ENCODE measurements around the gene UFL1.
A peak's percentile ranks its signal among the peaks of the same experiment; 100 is the strongest.
"Not testable (repeated sequence)": the region's sequence is repeated elsewhere in the genome, so short reads cannot be mapped to it uniquely, and the experiment has no call there.

The UFL1 gene

DNA sequence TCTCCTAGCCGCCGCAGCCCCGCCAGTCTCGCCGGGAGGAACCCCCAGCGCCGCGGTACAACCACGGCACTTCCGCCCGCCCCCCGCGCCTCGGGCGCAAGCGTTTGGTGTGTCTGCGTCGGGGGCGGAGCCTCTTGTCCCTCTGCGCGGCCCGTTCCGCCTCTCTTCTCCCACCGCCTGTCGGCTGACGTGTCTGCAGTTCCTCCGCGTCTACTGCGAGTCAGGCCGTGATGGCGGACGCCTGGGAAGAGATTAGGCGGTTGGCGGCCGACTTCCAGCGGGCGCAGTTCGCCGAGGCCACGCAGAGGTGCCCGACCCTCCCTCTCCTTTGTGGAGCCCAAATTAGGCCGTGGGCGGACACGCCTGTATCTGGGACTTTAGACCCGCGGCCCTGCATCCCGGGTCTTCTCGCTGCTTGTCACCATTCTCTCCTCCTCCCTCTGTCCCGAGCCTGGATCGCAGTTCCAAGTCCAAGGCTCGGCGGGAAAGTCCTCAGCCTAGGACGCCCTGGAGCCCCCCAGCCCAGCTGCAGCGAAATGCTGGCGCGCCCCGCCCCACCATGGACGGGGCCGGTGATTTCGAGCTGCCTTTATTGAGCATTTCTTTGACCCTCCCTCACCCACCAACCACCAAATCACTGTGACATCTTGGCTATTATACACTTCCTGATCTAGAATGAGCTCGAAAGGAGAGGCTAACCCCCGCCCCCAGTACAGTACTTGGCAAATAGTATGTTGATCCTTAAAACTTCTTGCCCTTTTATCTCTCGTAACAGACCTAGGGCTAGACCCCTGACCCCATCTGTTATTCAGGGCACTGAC is at the start of gene UFL1:
Gene UFL1, plus strand, starts transcription at position 163 of the 821 bp plus-strand sequence. Its CDS starts 68 bp downstream, at position 231.
- DNase-seq, result peak; percentile 90

DNA sequence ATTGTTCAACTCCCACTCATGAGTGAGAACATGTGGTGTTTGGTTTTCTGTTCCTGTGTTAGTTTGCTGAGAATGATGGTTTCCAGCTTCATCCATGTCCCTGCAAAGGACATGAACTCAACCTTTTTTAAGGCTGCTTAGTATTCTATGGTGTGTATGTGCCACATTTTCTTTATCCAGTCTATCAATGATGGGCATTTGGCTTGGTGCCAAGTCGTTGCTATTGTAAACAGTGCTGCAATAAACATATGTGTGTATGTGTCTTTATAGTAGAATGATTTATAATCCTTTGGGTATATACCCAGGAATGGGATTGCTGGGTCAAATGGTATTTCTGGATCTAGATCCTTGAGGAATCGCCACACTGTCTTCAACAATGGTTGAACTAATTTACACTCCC is 49.3 kb upstream of the UFL1 start:
- not testable (repeated sequence) for DNase-seq

DNA sequence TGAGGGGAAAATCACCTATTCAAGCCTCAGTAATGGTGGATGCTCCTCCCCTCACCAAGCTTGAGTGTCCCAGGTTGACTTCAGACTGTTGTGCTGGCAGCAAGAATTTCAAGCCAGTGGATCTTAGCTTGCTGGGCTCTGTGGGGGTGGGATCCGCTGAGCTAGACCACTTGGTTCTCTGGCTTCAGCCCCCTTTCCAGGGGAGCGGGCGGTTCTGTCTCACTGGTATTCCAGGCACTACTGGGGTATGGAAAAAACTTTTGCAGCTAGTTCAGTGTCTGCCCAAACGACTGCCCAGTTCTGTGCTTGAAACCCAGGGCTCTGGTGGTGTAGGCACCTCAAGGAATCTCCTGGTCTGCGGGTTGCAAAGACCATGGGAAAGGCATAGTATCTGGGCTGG is 42.9 kb upstream of the UFL1 start:
- no peak for DNase-seq

DNA sequence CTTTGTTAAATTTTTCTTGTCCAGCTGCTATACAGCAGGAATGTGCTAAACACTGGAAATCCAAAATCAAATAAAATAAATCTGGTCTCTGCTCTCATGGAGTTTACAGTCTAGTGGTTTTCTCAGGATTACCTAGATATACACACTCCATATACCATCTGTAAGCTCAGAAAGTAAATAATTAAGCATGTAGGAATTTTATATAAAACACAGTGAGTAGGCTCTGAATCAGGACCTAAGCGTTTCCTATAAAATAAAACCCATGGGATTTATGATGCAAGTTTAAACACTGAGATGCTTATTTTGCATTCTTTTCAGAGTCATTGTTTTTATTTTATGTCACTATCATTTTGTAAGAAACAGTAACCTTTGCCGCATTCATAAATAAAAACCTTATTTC is 29.7 kb upstream of the UFL1 start:
- no peak for DNase-seq

DNA sequence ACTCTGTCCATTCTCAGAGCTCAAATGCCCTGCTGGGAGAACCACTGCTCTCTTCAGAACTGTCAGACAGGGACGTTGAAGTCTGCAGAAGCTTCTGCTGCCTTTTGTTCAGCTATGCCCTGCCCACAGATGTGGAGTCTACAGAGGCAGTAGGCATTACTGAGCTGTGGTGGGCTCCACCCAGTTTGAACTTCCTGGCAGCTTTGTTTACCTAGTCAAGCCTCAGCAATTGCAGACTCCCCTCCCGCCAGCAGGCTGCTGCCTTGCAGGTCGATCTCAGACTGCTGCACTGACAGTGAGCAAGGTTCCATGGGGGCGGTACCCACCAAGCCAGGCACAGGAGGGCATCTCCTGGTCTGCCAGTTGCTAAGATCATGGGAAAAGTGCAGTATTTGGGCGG is 21.8 kb upstream of the UFL1 start:
- DNase-seq, result no peak

DNA sequence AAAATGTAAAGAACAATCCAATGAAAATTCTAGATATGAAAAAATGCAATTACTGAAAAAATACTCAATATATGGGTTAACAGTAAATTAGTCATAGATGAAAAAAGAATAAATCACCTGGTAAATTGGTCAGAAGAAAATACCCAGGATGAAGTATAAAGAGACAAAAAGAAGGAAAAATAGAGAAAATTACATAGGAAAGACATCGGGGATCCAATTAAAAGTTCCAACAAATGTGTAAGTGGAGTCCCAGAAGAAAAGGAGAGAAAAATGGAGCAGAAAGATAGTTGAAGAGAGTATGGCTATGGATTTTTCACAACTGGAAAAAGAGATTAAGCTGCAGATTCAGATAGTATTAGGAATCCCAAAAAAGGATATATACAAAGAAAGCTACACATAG is 18.7 kb upstream of the UFL1 start:
- no peak for DNase-seq

DNA sequence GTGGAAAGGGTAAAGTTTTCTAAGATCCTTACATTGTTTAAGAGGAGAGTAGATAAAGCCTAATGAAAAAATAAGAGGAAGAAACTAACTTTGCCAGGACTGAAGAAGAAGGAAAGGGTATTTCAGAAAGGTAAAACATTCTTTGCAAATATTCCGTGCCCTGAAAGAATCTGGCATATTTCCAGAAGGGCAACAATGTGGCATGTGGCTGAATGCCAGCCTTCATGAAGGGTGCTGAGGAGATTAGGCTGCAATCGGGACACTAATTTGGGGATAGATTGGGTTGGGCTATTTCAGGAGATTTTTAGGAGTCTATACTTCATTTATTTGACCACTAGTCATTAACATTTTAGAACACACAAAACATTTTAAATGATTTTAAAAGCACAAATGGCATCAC is 16.2 kb upstream of the UFL1 start:
- no peak for DNase-seq

DNA sequence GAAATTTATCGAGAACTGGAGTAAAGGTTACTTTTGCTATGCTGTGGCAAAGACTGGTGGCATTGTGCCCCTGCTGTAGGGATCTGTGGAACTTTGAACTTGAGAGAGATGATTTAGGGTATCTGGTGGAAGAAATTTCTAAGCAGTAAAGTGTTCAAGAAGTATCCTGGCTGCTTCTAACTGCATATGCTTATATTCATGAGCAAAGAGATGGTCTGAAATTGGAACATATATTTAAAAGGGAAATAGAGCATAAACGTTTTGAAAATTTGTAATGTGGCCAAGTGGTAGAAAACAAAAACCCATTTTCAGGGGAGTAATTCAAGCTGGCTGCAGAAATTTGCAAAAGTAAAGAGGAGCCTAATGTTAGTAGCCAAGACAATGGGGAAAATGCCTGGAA is 12.3 kb upstream of the UFL1 start:
- DNase-seq, result no peak

DNA sequence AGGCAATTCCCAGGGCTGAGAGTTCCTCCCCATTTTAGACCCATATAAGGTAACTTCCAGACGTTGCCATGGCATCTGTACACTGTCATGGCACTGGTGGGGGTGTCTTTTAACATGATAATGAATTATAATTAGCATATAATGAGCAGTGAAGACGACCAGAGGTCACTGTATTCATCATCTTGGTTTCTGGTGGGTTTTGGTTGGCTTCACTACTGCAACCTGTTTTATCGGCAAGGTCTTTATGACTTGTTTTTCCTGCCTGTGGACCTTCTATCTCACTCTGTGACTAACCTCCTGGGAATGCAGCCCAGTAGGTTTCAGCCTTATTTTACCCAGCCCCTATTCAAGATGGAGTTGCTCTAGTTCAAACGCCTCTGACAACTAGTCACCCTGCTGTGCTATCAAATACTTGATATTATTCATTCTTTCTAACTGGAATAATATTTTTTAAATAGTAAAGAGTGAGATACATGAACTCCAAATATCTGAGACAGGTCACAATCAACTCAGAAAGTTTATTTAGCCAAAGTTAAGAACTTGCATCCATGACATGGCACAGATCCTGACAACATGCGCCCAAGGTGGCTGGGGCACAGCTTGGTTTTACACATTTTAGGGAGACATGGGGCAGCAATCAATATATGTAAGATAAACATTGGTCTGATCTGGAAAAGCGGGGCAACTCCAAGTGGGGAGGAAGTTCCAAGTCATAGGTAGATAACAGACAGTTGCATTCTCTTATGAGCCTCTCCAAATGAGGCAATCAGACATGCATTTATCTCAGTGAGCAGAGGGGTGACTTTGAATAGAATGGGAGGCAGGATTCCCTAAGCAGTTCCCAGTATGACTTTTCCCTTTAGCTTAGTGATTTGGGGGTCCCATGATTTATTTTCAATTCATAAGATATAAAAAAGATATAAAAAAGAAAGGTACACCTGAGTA is 1.2 kb upstream of the UFL1 start:
- no peak for DNase-seq

DNA sequence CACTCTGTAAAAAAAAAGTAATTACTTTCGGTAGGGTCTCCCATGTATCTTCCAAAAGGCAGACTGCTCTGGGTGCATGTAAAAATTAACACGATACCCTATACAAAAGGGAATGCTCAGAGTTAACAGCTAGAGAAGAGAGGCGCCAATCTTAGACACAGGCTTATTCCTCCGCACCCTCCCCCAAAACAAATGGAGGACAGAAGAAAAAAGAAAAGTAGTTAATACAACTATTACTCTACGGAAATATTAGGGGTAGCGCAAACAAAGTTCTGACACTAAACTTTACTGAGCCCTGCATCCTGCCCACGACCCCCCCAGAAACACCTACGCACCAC is 331 bp upstream of the UFL1 start:
- DNase-seq, result no peak

DNA sequence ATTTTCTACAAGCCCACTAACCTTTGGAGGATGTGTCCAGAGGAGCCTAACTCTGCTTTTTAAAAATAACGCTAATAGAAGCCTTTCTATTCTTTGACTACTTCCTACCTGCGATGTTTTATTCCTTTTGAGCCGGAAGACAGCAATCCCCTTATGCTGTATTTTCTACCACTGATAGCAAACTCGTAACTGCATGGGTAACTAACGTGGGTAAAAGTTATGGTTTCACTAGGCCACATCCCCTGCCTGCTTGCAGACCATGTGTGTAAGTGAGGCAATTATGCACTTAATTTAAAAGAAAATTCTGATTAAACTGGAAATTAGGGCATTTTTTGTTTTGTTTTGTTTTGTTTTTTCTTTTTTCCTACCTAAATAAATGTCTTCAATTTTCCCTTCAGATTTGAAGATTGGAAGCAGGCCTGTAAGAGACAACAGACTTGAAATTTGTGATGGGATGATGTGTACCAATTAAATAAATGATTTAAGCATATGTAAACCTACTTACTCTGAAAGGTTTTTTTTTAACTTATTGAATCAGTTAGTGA is 931 bp downstream of the UFL1 start:
- DNase-seq, result no peak

DNA sequence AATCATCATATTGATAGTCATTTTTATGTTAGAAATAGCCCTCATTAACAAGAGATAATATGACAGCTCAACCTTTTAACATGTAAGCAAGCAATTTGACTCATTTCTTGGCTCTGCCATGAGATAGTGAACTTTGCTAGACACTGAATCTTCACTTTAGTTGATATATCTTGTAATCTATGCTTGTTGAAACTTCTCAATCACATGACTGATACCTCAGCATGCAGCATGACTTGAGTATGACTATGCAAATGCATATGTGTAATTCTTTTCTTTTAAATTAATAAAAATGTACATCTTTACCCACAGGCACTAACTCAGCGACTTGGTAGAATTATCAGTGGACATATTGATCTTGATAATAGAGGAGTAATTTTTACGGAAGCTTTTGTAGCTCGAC is 6.6 kb downstream of the UFL1 start:
- no peak for DNase-seq

DNA sequence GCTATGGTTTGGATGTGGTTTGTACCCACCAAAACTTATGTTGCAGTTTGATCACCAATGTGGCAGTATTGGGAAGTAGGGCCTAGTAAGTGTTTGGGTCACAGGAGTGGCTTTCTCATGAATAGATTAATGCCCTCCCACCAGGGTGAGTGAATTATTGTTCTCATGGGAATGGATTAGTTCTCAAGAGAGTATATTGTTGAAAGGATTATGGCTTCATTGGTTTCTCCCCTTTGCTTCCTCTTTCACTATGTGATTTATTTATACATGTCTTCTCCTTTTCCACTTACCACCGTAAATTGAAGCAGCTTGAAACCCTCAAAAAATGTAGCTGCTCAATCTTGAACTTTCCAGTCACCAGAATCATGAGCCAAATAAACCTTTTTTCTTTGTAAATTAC is 10.8 kb downstream of the UFL1 start:
- DNase-seq, result no peak

DNA sequence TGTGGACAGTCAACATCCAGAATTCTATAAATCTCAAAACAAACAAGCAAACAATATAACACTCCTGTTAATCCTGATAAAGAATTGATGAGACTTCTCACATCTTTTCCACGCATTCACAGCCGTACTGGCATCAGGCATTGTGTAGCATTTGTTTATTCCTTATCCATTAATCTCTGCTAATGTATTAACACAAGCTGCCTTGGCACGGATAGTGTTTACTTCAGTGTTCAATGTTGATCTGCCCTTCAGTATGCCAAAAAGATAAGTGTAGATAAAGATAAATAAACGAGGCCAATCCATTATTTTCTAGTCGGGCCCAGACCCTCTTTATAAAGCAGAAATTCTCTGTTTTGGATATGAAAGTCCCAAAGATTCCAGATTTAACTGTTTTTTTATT is 16.1 kb downstream of the UFL1 start:
- no peak for DNase-seq

DNA sequence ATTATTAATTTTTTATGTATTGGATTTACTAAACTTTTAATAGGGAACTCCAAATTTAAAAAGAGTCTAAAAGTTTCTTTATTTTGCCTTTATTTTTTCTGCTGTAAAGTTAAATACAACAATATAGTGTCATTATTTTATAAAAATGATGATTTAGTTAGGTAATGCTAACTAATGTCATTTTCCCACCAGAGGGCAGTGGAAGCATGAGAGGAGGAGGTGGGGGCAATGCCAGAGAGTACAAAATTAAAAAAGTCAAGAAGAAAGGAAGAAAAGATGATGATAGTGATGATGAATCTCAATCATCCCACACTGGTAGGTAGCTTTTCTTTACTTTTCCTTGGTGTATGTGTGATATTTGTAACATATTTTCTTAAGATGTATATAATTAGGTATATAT is 21.1 kb downstream of the UFL1 start:
- peak; percentile 22 for DNase-seq

DNA sequence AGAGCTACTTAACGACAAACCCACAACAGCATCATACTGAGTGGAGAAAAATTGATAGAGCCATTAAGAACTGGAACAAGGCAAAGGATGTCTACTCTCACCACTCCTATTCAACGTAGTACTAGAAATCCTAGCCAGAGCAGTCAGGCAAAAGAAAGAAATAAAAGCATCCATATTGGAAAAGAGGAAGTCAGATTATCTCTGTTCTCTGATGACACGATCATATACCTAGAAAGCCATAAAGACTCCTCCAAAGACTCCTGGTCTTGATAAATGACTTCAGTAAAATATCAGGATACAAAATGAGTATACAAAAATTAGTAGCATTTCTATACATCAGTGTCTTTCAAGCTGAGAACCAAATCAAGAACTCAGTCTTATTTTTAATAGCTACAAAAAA is 24.3 kb downstream of the UFL1 start:
- DNase-seq, result no peak

DNA sequence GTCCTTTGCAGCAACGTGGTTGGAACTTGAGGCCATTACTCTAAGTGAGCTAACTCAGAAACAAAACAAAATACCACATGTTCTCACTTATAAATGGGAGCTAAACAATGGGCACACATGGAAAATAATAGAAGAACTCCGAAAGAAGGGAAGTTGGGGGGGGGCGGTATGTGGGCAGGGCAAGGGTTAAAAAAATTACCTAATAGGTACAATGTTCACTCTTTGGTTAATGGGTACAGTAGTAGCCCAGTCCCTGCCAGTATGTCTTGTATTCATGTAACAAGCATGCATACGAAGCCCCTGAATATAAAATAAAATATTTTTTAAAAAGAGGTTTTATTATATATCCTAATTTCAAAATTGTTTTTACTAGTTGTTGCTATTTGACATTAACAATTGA is 26.0 kb downstream of the UFL1 start:
- DNase-seq, result no peak

DNA sequence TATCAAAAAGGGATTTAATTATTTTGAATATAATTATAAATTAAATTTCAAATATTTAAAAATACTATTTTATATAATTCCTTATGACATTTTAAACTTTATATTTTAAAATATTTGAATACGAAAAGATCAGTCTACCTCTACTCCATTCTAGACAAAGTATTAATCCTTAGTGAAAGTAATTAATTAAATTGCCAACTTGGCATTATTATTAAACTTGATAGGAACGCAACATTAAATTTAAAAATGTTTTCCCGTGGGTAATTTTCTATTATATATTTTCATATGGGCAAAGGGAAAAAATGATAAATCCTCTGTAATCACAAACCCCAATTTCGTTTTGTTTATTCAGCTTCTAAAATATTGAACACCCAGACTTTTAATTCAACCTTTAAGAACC is 33.0 kb downstream of the UFL1 start:
- no peak for DNase-seq

DNA sequence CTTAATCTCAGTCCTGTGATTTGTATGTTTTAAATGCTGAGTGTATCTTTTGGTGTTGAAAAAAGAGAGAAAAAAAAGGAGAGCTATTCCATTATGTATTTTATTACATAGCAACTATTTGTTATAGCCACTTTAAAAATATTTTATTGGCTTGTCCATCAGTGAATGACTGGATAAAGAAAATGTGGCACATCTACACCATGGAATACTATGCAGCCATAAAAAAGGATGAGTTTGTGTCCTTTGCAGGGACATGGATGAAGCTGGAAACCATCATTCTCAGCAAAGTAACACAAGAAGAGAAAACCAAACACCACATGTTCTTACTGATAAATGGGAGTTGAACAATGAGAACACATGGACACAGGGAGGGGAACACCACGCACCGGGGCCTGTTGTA is 38.1 kb downstream of the UFL1 start:
- not testable (repeated sequence) for DNase-seq

DNA sequence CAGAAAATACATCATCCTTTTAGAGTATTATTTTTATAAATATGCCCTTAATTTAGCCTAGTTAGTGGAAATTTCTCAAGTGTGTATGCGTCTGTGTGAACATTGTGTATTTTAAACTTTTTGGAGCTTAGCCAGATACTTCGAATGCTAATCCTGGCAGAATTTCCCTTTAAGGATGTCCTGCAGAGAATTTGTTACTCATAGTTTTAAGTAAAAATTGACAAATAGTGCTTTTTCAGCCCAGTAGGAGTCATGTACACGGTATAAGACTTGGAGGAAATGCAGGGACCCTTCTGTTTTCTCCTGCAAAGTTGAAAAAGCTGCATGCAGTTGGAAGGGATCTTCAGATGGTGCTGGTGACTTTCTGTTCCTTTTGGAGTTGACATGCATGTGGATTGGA is 41.3 kb downstream of the UFL1 start, which contains the start of gene FHL5:
Gene FHL5, plus strand, starts transcription at position 243 of the 400 bp plus-strand sequence. CDS start 40,486 bp downstream, outside the sequence.
- no peak for DNase-seq

DNA sequence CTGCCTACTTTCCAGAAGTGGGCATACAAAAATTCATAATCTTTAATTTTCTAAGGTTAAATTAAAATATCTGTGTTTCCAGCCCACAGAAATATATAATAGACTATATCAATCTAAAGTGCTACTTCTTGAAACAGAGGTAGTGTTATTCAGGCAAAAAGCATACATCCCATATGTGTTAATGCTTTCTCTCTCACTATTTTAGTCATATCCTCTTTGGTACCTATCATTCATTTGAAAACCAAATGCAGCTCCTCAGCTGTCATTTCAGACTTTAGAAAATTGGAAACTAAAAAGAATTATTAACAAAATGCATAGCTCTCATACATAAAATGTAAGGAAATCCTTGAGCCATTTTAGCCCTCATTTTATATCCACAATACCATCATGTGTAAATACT is 42.2 kb downstream of the UFL1 start:
- DNase-seq, result no peak

DNA sequence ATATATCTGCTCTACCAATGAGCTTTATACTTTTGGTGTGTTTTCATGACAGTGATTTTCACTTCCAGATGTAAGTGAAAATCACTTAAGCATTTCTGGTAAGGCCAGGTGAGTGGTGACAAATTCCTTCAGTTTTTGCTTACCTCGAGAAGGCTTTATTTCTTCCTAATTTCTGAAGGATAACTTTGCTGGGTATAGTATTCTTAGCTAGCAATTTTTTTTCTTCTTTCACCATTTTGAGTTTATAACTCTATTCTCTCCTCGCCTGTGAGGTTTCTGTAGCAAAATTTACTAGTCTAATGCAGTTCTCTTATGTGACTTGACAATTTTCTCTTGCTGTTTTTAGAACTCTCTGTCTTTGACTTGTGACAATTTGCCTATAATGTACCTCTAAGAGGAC is 48.4 kb downstream of the UFL1 start:
- no peak for DNase-seq

DNA sequence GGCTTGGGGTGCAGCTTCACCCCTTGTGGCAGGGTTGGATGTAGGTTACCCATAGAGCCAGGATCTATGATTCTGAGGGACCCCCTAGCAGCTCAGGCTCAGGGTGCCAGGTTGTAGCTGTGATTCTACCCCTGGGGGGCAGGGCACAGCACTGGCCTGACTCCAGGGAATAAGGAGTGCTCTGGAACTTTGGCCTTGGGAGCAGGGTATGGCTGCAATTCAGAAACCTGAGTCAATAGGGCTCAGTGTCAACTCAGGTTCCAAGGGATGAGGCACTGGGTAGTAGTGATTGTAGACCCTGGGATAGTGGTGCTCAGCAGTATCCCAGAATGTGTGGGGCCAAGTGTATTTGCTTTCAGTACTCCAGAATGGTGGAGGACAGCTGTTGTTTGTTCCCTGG is 49.9 kb downstream of the UFL1 start:
- DNase-seq, result no peak

DNA sequence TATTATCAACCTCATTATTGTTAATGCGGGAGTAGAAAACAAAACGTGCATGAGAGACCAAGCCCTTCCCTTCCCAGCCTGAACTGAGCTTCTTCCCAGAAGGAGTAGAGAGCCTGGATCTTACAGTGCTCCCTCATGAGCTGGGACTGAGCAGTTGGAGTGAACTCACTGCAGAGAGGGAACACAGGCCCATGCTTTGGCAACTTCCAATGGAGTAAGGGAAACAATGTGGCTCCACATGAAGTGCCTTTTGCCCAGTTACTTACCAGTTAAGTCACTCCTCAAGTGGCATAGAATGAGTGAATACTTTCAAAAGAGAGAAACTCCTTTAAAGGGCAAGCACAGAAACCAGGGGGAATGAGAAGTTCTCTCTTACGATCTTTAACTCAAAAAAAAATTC is 53.8 kb downstream of the UFL1 start:
- DNase-seq, result no peak
